ENCODE measurements around the gene FOXD4L6. TPM values are rescaled to one million over a fixed set of nuclear protein-coding genes. Genes with fewer than 3 reads are reported as not detected.

Gene FOXD4L6
- 0.13 and 0.17 TPM in 2 replicates for total RNA-seq

GRCh38 chr9:41128581-41128980 is at the start of gene FOXD4L6:
Gene FOXD4L6 (minus strand): TSS chr9:41128681. CDS start chr9:41128383, 298 bp downstream.

Other genes with a start within 250 kb of the FOXD4L6 start
- gene ZNG1F, start 60.6 kb upstream of the FOXD4L6 start, total RNA-seq: 4.6 and 22.7 TPM in 2 replicates

Measured in smooth muscle cell of the pulmonary artery (primary cell).